HG03442 (cell line): ENCODE results near the gene RHAG.
"Not testable (repeated sequence)": the region's sequence is repeated elsewhere in the genome, so short reads cannot be mapped to it uniquely, and the experiment has no call there.

ENCODE experiments used
- ATAC-seq: cut with Tn5 transposase; IDR thresholded peaks from one replicate; pipeline ENCODE4 v1.9.1; 2021; ENCODE audit warnings: mild to moderate bottlenecking, moderate library complexity; ENCODE audit not compliant: unreplicated experiment

Gene RHAG

DNA sequence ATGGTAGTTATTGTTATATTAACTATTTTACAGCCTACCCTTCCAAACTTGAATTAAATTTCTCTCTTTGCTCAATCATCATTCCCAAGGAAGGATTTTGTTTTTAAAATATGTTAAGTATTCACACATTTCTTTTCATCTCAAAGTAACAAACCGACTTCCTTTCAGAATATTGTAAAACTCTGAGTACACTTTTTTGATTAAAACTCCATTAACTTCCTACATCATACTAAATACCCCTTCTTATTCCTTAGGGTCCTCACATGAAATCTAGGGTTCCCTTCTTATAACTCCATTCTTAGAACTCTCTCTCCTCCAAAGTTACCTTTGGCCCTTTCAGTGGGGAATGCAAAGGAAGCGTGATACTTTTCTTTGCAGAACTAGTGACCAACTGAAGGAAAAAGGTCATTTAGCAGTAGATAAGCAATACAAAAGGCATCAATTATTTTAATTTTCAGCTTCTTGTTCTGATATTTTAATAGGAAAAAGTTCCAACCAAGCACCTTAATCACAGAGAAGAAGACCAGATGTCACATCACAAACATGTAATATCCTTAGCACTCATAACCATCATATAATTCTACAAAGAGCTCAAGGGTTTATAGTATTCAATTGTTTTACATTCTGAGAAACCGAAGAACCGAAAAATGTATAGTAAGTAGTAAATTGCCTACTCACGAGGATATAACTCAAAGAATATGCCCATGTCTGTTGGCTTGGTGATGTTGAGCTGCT, 494 bp downstream of the RHAG start:
- no peak for ATAC-seq

DNA sequence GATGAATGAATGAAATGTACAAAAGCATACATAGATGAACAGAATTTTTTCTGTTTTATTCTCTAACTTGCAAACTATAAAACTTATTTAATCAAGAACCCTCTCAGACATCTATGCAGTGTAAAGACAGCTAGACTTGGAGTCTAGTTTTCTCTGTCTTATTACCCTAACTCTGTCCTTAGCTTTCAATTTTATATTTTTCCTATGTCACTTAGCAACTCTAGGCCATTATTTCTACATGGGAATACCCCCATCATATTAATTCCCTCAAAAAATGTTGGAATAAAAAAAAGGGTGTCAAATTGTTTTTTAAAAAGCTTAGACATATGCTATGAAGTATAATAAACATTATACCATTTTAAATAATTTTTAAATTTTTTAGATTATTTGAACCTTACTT, 1.2 kb downstream of the RHAG start:
- no peak for ATAC-seq

DNA sequence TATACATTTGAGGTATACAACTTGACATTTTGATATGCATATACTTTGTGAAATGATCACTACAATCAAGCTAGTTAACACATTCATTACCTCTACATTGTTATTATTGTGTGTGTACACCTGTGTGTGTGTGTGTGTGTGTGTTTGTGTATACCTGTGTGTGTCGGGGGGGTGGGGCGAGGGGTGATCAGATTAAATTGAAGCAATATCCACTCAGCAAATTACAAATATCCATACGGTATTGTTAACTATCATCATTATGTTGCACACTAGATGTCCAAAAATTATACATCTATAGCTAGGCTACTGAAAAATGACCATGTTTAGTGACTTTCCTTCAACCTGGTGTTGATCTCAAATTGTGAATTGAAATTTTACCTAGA, 1.8 kb downstream of the RHAG start:
- ATAC-seq: no peak

DNA sequence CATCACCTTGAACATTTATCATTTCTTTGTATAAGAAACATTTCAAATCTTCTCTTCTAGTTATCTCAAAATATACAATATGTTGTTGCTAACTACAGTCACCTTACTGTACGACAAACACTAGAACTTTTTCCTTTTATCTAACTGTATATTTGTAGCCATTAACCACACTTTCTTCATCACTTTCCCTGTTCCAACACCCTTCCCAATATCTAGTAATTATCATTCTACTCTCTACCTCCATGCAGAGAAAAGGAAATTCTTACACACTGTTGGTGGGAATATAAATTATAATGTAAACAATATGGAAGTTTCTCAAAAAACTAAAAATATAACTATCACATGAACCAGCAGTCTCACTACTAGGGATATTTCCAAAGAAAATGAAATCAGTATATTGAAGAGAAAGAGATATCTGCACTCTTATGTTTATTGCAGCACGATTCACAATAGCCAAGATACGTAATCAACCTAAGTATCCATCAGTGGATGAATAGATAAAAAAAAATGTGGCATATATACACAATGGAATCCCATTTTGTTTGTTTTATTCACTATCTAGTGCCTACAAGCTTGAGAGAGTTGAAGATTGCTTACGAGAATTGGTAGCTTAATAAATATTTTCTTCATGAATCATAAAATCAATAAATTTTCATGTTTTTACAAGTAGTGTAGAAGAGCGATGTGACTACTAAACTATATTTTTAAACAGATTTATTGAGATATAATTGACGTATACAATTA, 2.4 kb downstream of the RHAG start:
- no peak for ATAC-seq

DNA sequence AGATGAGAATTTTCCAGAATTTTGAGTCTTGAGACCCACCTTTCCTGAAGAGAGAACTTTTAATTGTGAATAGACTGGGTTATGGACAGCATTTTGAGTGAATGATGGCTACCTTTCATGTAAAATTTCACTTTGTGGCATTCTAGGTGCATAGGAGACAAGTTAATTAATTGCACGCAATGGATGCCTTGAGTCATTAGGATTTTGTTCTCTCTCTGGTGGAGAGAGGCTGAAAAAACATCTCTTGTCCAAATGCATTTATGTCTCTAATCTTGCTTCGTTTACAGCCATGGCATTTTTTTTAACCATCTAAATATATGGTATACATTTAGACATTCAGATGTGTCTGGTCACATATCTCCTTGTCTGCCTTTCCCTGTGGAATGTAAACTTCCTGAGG, 3.1 kb downstream of the RHAG start:
- ATAC-seq: no peak

DNA sequence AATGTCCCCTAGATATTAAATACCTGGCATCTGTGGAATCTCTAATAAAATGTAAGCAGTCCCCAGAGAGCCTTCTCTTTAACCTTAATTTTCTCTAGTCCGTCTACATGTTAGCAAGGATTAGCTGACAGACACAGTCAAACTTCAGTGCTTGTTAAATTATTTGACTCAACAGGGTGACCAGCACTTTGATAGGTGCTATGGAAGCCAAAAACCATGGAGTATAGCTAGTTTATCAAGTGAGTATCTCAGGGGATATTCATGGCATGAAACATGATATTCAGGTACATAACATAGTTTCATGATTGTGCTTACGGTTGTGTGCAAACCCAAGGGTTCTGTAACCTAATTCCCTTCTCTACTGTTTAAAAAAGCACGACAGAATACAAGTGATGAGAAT, 3.9 kb downstream of the RHAG start:
- ATAC-seq: no peak

DNA sequence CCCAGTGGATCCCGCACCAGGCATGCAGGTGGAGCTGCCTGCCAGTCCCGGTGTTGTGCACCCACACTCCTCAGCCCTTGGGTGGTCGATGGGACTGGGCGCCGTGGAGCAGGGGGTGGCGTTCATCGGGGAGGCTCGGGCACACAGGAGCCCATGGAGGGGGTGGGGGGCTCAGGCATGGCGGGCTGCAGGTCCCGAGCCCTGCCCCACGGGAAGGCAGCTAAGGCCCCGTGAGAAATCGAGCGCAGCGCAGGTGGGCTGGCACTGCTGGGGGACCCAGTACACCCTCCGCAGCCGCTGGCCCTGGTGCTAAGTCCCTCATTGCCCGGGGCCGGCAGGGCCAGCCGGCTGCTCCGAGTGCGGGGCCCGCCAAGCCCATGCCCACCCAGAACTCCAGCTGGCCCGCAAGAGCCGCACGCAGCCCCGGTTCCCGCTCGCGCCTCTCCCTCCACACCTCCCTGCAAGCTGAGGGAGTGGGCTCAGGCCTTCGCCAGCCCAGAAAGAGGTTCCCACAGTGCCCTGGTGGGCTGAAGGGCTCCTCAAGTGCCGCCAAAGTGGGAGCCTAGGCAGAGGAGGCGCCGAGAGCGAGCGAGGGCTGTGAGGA, 7.1 kb downstream of the RHAG start:
- ATAC-seq: not testable (repeated sequence)

DNA sequence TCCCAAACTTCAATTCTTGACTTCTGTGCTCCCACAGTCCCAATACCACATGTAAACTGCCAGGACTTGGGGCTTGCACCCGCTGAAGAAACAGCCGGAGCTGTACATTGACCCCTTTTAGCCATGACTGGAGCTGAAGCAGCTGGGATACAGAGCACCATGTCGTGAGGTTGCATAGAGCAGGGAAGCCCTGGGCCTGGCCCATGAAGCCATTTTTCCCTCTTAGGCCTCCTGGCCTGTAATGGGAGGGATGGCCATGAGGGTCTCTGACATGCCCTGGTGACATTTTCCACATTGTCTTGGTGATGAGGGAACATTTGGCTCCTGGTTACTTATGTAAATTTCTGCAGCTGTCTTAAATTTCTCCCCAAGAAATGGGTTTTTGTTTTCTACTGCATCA, 9.8 kb downstream of the RHAG start:
- no peak for ATAC-seq

DNA sequence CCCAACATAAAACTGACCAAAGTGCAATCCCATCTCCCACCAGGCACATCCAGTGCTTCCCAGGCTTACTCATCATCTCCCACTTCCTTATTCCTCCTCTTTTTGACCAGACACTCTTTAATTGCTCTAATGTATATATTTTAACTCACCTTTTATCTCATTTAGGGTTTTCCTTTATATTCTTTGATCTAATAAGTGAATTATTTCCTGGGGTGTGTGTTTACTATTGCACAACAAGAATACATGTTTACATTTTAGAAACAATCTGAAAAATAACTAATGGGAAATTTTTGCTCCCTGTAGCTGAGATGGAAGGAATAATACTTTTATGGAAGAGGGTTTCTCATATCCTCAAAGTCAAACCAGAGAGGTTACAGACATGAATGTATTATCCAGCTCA, 18.4 kb downstream of the RHAG start:
- ATAC-seq: no peak

DNA sequence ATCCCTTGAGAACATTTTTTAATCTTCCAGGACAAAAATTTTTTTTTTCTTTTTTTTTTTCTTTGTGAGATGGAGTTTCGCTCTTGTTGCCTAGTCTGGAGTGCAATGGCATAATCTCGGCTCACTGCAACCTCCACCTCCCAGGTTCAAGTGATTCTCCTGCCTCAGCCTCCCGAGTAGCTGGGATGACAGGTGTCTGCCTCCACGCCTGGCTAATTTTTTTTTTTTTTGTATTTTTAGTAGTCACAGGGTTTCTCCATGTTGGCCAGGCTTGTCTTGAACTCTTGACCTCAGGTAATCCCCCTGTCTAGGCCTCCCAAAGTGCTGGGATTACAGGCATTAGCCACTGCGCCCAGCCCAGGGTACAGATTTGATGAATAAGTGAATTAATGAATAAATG, 22.5 kb downstream of the RHAG start:
- ATAC-seq: not testable (repeated sequence)

DNA sequence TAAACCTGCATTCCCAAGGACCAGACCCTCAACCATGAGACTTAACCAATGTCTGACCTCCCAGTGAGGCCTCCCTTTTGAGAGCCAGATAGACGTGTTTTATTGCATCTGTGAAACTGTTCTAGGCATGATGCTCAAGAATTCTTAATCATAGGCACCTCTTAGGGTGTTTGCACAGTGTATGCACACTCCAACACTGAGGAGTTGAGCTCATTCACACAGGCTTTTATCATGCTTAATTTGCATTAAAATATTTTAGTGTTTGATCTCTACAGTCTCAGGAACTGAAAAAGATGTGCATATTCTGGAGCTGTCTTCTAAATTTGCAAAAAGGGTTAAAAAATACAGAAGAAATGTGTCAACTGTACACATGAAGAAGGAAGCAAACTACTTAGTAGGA, 27.4 kb downstream of the RHAG start:
- no peak for ATAC-seq

DNA sequence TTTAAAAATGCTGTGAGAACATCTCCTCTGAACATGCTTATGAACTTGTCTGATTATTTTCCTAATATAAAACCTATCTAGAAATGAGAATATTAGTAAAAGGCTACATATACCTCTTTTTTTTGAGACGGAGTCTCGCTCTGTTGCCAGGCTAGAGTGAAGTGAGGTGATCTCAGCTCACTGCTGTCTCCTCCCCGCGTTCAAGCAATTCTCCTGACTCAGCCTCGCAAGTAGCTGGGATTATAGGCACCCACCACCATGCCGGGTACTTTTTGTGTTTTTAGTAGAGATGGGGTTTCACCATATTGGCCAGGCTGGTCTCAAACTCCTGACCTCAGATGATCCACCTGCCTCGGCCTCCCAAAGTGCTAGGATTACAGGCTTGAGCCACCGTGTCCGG, 28.4 kb downstream of the RHAG start:
- ATAC-seq: not testable (repeated sequence)

DNA sequence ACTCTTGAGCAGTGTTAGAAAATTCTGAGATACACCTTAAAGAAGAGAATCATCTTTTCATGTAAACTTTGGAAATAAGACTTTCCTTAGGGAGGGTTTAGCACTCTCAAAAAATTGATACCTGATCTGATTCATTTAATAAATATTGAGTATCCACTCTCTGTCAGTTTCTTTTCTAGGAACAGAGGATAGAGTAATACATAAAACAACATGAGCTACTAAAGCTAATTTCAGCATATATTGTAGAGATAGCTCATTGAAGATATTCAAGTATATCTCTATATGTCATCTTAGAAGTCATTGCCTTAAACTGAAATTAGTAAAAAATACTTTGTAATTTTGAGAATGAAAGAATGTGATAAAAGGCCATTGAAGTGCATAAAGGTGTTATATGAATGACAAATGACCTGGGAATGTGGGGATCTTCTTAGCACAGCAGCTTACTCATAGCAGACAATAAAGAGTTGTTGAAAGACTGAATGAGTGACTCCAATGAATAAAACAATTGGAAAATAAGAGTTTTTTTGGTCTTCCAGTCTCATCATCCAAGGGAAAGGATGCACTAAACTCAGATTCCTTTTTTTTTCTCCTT, 29.2 kb downstream of the RHAG start:
- no peak for ATAC-seq

DNA sequence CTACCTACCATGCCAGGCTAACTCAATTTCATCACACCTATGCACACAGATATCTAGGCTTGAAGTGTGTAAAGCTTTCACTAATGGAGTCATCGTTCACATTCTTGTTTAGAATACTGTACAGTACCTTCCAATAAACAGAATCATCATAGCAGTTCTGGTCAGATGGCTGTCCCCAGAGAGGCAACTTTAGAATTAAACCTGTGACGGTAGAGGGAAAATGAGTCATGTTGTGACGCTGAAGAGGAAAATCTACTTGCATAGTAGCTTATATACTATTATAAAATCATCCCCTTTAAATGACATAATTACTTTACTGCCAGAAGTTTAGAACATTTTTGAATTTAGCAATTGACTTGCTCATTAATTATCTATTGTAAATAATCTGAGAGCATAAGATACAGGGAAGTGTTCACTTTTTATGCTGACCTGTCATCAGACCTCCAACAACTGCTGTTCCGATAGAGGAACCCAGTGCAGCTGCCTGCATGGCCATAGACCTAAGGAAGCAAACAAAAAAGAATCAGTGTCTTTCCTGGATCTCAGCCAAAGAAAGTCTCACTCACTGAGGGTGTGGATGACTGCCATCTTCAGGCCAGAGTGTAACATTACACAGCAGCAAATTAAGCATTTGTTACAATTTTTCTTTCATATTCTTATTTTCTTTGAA, 29.8 kb downstream of the RHAG start:
- ATAC-seq: peak; percentile 96

DNA sequence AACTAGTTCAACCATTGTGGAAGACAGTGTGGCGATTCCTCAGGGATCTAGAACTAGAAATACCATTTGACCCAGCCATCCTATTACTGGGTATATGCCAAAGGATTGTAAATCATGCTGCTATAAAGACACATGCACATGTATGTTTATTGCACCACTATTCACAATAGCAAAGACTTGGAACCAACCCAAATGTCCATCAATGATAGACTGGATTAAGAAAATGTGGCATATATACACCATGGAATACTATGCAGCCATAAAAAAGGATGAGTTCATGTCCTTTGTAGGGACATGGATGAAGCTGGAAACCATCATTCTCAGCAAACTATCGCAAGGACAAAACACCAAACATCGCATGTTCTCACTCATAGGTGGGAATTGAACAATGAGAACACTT, 32.6 kb downstream of the RHAG start:
- ATAC-seq: not testable (repeated sequence)

DNA sequence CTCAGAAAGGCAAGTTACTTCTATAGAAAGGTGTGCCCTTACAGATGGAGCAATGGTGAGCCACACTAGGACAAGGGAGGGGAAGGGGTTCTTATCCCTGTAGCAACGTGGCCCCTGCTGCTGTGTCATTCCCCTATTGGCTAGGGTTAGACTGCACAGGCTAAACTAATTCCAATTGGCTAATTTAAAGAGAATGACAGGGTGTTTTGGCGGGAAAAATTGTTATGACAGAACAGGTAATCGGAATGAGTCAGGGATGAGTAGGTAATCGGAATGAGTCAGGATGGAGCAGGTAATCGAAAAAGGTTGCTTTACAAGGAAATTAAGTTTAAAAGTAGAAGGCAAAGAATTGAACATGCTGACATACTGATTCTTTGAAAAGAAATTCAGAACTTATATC, 49.4 kb downstream of the RHAG start:
- ATAC-seq: not testable (repeated sequence)

DNA sequence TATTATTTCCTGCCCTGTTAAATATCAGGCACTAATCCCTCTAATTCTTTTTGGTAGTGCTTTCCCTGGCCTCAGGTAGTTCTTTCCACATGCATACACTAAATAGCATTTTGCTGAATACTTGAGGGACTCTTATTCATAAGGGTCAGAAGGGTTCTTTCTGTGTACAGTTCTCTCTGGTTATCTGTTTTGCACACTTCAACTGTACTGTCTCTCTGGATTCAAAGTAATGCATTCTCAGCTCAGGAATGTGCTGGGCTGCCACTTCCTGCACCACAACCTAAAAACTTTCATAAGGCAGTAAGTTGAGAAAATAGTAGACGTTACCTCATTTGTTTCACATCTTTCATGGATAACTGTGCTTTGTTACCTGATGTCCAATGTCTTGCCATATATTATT, 54.1 kb downstream of the RHAG start:
- ATAC-seq: no peak

DNA sequence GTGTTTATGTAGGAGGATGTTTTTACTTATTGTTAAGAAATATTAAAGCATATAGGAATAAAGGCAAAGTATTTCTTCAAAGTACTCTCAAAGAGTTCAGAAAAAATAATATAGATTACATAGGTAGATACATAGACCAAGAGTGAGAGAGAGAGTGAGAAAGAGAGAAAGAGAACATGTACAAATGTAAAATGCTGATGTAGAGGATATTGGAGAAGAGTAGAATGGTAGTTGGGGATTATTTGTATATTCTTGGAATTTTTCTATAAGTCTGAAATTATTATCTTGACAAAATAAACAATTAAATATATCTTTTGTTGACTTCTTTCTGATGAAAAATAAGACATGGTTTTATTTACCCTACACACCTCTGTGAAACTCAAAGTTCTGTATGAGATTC, 57.0 kb downstream of the RHAG start:
- no peak for ATAC-seq

DNA sequence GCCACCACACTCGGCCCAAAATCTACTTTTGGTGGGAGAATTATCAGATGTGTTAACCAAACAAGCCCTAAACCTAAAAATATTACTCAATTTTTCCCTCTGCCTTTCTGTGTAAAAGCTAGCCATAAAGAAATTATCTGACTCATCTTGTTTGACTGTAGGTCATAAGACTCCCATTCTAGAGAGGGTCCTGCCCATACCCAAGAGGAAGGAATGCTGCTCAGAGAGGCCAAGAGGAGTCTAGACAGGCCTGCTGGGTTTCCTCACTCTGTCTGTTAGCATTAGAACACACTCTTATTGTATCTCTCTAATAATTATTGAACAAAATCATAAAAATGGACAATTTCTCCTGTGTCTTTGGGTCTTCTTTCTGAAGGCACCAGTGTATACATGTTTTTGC, 60.0 kb downstream of the RHAG start:
- no peak for ATAC-seq

DNA sequence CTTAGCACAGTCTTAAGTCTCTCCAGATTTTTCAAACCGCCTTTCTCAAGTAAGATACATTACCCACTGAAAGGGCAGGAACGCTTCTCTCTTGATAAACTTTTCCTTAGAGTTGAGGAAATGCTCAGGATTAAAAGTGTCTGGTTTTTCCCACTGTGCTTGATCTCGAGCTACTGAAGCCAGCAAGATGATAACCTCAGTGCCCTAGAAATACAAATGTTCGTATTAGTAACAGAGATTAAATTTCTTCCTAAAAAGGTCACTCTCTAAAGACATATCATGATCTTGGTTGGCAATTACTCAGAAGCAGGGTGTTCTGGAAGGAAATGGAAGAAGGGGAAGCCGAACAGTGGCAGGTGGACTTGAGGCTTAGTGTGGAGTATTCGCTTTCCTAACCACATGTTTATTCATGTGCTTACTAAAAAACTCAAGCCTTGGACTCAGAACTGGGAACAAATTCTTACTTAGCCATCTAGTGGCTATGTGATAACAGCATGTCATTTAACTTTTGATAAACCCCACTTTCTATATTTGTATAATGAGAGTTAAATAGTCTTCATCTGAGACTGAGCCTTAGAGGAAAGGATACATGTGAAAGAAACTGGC, 66.1 kb downstream of the RHAG start:
- ATAC-seq: no peak

DNA sequence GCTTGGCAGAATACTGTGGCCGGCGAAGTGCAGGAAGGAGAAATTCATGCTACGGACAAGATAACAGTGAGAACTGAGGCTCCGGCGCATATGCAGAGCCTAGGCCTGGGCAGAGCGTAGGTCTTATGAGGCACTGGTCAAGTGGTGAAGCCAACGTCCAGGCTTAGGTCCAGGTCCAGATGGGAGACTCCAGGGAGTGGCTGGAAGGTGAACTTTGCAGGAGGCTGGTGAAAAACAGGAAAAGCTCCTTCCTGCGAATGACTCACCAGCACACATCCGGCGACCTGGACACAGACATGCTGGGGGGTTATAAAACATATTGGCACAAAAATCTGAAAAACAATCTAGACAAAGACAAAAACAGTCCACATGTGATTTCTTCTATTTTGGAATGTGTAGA, 70.8 kb downstream of the RHAG start:
- ATAC-seq: no peak
